LNCAP (cell line): ENCODE results near the gene EVI5L.

ENCODE experiments used
- TF ChIP-seq, protein P1 (sequence below): fragments of 450-650 bp; IDR thresholded peaks from 2 replicates; pipeline ENCODE4 v1.5.1; 2017; ENCODE audit warnings: mild to moderate bottlenecking

Gene EVI5L

DNA sequence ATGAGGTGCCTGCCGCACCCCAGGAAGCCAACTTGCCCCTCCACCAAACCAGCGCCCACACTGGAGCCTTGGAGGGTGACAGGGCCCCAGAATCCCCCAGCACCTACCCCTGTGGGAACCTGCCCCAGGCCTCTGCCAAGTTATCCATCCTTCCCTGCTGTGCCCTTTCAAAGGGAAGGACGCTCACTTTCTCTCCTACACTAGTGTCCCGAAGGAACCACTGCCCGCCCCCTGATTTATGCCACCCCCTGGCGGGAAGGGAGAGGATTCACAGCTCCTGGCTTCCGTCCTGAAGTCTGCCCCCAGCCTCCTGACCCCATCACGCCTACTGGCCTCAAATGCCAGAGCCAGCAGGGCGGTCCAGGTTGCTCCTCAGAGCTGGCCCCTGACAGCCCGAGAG lies 1.4 kb downstream of the EVI5L start:
- TF ChIP-seq, protein P1, sequence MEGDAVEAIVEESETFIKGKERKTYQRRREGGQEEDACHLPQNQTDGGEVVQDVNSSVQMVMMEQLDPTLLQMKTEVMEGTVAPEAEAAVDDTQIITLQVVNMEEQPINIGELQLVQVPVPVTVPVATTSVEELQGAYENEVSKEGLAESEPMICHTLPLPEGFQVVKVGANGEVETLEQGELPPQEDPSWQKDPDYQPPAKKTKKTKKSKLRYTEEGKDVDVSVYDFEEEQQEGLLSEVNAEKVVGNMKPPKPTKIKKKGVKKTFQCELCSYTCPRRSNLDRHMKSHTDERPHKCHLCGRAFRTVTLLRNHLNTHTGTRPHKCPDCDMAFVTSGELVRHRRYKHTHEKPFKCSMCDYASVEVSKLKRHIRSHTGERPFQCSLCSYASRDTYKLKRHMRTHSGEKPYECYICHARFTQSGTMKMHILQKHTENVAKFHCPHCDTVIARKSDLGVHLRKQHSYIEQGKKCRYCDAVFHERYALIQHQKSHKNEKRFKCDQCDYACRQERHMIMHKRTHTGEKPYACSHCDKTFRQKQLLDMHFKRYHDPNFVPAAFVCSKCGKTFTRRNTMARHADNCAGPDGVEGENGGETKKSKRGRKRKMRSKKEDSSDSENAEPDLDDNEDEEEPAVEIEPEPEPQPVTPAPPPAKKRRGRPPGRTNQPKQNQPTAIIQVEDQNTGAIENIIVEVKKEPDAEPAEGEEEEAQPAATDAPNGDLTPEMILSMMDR, result no peak

DNA sequence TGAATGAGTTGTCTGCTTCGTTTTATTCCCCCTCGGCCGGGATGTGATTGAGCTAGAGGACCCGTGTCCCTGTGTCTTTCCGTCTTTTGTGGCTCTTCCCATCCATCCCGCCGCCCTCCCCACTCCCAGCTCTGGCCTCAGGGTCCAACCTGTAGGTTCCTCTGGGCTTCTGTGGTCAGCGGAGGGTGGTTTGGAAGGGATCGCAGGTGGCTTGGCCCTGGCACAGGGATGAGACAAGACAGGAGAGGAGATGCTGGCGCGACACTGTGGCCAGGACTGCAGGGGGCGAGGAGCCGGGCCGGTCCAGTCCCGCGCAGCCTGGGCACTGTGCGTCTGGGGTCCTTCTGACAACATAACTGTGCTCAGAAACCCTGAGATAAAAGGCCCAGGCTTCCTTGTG lies 2.0 kb downstream of the EVI5L start:
- TF ChIP-seq, protein P1, result no peak

DNA sequence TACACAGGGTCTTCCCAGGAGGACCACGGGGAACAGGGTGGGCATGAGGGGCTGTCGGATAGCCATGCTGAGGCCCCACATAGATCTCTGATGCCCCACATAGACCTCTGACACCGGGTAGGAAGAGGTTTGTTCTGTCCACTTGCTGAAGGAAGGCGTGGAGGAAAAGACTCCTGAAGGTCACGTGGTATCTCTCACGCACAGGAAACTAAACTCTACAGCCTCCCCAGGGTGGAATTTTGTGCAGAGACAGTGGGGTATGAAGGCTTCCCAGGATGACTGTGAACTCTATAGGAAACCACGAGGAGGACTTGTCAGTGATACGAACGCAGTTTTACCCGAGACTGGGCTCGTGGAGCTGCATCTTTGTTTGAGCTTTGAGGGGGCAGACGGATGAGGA lies 2.8 kb downstream of the EVI5L start:
- TF ChIP-seq, protein P1, result no peak

DNA sequence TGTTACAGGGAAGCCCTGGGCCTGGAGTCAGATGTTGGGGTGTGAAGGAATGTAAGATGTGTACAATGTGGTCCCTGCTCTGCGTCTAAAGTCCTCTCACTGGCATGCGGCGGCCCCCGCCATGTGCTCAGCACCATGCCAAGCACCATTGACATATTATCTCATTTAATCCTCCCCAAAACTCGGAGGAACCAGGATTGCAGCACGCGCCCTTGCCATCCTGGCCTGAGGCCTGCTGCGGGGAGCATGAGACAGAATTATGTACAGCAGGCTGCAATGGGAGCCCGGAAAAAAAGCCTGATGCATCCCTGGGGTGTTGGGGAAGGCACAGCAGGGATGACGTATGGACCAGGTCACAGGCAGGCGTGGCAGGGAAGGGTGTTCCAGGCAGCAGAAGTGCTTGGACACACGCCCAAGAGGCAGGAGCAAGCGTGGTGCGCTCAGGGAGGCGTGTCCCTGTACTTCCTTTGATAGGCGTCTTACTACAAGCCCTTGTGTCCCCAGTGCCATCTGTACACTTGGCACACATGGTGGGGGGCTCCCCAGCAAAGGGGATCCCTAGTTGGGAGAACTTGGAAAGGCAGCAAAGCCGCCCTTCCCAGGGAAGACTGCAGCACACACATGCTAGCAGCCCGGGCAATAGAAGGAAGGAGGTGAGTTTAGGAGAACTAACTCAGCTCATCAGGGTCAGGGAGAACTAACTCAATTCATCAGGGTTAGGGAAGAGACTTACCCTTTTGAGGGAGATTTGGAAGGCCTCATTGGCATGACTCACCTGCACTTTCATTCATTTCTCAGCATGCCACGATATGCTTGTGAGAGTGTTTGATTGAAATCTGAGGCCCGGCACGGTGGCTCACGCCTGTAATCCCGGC lies 3.4 kb downstream of the EVI5L start:
- TF ChIP-seq, protein P1, result no peak

DNA sequence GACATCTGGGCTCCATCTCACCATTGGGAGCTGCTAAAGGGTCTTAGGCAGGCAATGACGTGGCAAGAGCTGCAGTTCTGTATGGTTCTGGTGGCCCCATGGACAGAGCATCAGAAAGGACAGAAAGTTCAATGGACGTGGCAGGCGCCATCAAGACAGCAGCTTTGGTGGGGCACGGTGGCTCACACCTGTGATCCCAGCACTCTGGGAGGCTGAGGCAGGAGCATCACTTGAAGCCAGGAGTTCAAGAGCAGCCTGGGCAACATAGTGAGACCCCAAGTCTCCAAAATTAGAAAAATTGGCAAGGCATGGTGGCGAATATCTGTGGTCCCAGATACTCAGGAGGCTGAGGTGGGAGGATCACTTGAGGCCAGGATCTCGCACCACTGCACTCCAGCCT lies 9.5 kb downstream of the EVI5L start:
- TF ChIP-seq, protein P1, result no peak

DNA sequence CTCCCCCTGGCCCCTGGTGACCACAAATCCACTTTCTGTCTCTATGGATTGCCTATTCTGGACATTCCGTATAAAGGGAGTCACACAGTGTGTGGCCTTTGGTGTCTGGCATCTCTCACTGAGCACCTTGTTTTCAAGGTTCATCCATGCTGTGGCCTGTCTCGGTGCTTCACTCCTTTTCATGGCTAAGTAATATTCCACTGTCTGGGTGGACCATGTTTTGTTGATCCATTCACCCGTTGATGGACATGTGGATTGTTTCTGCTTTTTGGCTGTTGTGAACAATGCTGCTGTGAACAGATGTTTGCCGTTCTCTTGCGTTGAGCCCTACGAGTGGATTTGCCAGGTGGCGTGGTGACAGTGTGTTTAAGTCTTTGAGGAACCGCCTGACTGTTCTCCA lies 10.6 kb downstream of the EVI5L start:
- TF ChIP-seq, protein P1, result no peak

DNA sequence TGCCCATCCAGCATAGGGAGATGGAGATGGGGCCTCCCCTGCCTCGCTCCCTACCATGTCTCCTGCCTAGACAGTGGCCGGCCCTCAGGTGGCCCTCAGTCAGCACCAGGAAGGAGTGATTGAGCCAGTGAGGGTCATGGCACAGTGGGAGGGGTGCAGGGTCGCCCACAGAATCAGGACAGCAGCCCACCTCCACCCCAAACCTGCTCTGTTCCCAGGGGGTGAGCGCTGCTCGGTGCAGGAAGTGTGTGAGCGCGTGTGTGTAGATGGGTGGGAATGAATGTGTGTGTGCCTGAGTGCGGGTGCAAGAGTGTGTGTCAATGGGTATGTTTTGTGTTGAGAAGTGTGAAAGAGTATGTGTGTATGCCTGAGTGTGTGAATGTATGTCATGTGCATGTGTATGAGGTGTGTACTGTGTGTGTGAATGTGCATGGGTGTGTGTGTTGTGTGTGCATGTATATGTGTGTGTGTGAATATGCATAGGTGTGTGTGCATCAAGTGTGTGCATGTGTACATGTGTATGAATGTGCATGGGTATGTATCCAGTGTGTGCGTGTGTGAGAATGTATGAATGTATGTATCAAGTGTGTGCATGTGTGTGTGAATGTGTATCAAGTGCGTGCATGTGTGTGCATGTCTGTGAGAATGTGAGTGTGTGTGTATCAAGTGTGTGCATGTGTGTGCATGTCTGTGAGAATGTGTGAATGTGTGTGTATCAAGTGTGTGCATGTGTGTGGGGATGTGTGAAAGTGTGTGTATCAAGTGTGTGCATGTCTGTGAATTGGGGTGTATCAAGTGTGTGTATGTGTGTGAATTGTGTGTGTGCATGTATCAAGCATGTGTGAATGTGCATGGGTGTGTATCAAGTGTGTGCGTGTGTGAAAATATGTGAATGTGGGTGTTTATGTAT lies 12.0 kb downstream of the EVI5L start:
- TF ChIP-seq, protein P1, result no peak
